ENCODE measurements around the gene INPP5K.
"Not testable (repeated sequence)": the region's sequence is repeated elsewhere in the genome, so short reads cannot be mapped to it uniquely, and the experiment has no call there.

INPP5K gene

DNA sequence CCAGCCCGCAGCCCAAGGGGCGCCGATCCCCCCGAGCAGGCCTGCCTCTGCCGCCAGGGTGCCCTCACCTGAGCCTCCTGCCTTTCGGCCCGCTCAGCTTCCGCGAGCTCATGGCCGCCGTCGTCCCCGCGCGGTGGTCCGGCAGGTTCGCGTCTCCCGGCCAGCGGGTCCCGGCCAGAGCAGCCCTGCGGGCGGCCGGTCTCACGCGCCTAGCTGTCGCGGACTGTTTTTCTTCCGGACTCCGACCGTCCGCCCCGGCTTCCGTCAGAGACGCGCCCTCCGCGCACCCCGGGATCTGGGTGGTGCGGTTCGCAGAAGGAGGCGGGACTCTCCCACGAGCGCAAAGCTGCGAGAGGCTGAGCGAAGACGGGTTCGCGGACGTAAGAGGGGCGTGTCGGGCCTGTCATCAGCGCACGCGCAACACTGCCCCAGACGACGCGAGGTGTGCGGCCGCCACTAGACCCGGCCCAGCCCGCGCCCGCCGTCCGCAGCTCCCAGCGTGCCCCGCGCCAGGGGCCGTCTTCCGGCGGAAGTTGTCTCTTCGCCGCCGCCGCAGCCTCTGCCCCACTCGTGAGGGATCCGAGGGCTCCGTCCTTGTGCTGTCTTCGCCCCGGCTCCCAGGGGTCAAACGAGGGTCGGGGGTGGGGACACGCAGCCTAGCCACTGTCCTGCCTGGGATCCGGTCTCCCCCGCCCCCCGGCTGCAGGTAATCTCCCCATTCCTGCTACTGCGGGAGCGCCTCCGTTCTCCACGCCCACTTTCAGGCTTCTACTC lies at the start of gene INPP5K:
TSS of gene INPP5K (minus strand) at position 225 of the 774 bp plus-strand sequence. CDS start at position 112, 113 bp downstream.
- DNase-seq (ENCODE audit: low read depth in 1 of 2, low spot score in 1 of 2): peak; percentile 89 to 94

DNA sequence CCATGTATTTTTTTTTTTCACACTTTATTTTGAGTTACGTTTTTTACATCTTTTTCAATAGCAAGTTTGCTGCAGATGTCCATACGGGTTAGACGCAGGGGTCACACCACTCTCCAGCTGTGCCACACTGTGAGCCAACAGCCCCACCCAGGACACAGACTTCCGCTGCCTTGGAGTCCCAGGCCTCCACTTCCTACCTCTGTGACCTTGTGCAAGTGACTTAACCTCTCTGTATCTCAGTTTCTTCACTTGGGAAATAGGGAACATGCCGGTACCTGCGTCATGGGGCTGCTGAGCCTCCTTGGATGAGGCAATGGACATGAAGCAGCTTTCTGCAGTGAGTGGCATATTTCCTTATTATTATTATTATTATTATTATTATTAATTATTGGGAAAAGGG lies 49.5 kb upstream of the INPP5K start:
- no peak for DNase-seq (ENCODE audit: low read depth in 1 of 2, low spot score in 1 of 2)

DNA sequence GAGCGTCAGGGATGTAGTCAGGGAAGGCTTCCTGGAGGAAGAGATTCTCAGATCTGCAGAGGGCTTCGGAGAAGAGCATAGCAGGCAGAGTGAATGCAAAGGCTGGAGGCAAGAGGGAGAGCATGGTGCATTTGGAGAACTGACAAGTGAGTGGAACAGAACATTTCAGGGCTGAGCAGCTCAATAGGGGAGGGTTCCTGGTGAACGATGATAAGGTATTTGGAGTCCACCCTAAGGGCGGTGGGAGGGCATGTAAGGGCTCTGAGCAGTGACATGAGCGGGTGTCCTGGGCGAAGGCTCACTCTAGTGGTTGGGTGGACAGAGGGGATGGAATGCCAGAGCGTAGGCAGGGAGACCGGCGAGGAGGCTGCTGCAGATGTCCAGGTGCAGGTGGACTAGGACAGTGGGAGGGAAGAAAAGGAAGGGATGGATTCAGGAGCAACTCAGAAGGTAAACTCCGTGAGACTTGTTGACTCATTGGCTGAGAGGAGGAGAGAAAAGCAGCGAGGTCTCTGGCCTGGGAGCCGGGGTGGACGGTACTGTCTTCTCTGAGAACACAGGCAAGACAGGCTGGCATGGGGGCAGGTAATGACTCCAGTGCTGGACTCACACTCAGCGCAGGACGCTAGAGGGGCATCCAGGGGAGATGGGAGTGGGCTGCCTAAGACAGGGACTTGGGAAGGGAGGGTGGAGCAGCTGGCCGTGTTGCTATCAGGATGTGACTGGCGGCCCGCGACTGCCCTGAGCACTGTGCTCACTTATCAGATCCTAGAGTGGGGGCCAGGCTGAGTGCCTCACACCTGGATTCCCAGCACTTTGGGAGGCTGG lies 47.6 kb upstream of the INPP5K start:
- no peak for DNase-seq (ENCODE audit: low read depth in 1 of 2, low spot score in 1 of 2)

DNA sequence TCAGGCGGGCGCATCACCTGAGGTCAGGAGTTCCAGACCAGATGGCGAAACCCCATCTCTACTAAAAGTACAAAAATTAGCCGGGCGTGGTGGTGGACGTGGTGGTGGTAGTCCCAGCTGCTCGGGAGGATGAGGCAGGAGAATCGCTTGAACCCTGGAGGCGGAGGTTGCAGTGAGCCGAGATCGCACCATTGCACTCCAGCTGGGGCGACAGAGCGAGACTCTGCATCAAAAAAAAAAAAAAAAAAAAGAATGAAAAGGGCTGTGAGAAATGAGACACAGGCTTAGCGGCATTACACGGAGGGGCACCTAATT lies 47.0 kb upstream of the INPP5K start:
- DNase-seq (ENCODE audit: low read depth in 1 of 2, low spot score in 1 of 2): not testable (repeated sequence)

DNA sequence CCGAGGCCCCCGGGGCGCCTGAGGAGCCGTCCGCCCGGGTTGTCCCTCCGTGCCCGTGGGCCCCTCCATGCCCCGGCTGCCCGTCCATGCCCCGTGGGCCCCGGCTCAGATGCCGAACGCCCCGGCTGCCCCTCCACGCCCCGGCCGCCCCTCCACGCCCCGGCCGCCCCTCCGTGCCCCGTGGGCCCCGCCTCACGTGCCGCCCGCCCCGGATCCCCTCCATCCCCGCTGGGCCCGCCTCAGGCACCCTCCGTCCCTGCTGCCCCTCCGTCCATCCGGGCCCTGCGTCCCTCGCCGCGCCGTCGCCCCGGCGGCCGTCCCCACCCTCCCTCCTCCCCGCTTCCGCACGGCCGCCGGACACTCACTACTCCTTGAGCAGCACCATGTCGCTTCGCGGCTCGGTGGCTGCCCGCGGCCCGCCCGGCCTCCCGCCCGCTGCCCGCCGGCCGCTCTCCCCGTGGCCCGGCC lies 45.8 kb upstream of the INPP5K start:
- DNase-seq (ENCODE audit: low read depth in 1 of 2, low spot score in 1 of 2): no peak

DNA sequence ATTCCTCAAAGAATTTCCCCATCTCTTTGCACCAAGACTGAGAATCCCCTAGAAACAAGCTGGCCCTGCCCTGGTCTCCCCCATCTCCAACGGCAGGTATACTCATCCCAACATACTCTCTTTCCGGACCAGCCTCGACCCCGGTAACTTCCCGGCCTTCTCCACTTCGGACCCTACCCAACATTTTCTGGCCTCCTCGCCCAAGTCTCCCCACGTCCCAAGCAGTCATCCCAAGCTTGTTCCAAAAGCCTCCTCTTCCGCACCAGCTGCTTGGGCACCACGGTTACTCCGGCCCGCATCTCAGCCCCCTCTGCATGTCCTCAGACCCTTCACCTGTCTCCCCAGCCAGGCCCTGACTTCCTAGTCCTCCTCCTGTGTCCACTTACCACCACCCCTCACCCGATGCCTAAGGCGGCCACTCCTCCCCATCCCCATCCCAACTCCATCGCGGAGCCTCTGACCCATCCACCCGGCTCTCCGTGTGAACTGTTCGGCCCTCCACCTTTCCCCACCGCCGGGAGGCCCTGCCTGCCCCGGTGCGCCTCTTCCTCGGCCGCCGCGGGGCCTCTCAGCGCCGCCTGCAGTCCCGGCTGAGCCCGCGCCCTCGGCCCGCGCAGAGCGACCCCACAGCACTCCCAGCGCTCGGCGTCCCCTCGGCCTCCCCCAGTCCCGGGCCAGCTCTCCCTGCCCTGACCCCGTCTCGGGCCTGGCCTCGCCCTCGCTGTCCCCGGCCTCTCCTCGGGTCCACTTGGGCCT lies 45.2 kb upstream of the INPP5K start:
- DNase-seq (ENCODE audit: low read depth in 1 of 2, low spot score in 1 of 2): peak in 1 of 2 donors; percentile 30

DNA sequence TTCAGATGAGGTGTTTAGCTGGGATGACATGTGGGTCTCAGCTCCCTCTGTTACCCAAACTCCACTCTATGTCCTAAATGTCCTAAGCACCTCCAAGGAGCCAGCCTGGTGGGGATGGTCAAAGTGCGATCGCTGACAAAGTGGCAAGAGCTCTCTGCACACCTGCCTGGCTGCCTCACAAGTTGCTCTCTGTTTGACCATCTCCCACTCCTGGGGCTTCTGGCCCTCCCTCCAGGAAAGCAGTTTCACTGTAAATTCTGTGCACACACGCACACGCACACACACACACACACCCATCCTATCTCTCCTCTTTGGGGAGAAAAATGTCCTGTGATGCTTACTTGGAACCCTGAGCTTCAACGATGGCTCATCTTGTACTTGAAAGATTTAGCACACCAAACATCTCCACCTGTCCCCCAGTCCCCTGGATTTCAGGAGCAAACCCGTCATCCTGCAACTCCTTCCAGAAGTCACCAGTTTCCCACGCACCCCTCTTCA lies 44.5 kb upstream of the INPP5K start:
- DNase-seq (ENCODE audit: low read depth in 1 of 2, low spot score in 1 of 2): no peak

DNA sequence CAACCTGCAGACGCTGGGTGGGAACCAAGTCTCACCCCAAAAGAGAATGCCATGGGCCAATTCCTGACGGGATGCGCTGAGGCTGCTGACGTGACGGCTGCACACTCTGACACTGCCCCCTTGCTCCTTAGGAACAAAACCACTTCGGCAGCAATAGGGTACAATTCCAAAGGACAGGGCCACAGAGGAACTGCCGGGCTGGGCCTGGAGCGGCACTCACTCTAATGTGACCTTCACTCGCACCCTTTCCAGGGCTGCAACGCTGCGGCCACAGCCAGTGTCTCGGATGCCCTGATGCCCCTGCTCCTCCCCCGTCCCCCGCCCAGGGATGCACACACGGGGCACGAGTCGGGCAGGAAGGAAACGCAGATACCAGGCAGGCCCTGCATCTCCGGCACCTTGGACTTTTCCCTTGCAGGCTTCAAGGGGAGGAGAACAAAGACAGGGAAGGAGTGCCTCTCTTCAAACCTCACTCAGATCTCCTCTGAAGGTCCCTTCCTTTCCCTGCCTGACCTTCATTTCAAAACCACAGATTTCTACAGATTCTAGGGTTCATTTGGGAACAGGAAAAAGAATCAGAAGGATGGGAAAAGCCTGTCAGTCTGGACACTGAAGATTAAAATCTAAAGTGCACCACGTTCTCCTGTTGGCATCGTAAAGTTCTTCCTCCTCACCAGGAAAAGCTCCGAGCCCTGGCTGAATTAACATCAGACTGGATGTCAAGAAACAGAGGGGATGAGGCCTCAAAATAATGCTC lies 43.9 kb upstream of the INPP5K start:
- no peak for DNase-seq (ENCODE audit: low read depth in 1 of 2, low spot score in 1 of 2)

DNA sequence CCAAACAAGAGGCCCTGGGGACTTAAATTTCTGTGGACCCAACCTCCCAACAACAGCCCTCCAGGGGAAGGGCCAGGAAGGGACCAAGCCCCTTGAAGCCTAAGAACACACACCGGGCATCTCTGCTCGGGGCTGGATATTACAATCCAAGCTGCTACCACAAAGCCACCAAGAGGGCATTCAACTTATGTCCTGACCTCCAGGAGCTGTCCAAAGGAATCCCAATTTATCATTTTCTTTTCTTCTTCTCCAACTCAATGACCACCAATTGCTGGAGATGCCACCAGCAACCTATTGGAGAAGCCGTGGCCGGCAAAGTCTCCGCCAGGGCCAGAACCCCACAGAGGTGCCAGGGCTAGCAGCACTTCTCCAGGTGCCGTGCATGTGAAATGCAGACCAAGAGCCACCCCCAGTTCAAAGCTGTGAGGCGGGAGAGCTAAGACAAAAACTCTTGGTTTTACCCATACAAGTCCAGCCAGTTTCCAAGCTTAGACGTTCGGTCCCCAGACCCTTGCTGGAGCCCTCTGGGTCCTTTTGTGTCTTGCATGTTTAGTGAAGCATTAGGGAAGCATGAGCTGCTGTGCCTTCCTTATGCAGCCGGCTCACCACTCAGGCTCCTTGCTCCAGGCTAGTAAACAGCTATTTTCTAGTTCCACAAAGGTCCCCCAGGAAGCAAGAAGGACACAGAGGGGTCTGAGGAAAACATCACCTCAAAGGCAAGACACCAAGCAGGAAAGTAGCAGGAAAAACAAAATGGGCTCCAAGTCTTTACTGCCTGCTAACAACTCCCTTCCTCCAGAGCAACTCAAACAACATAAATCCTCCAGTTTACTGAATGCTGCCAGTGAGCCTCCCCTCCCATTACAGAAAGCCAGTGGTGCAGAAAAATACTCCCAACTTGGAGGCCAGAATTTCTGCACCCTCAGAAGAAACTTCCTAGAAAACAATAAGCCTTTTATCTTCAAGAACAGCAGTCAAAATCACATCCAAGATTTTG lies 42.9 kb upstream of the INPP5K start:
- DNase-seq (ENCODE audit: low read depth in 1 of 2, low spot score in 1 of 2): no peak

DNA sequence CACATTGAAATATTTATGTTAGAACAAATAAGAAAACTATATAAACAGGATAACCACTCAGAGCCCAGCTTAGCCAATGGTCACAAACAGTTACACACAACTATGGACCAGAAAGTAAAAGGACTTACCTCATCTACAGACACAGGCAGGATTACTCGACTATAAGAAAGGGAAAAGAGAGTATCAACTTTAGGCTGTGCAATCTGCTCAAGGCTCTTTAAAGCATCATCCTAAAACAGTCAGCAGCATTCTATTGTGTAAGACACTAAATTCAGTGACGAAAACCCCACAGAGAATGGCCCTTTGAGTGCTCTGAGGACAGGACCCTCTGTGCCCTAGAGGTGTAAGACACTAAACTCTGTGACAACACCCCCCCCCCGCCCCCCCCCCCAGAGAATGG lies 42.0 kb upstream of the INPP5K start:
- DNase-seq (ENCODE audit: low read depth in 1 of 2, low spot score in 1 of 2): no peak

DNA sequence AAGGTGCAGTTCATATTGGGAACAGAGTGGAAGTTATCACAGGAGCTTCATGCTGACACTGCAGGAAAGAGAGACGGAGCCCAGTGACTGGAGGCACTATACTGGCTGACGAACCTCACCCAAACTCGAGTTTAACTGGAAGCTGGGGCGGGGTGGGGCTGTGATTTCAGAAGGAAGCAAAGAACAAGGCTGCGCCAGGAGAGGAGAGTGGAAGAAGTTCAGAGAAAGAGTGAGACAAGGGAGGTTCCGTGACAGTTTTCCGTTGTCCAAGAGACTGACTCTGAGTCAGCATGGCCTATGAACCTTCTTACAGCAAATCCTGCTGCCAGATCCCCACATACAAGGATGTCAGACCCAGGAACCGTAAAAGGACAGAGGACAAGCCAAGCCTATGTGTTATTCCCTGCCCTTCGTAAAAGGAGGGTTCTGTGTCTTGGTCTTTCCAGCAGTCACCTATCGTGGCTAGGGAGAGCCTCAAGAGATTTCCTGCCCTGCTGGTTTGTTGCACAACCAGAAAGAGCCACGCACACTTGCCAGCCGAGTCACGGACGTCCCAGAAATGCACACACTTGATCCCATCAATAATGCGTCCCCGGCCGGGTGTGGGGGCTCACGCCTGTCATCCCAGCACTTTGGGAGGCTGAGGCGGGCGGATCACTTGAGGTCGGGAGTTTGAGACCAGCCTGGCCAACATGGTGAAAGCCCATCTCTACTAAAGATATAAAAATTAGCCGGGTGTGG lies 41.1 kb upstream of the INPP5K start:
- no peak for DNase-seq (ENCODE audit: low read depth in 1 of 2, low spot score in 1 of 2)

DNA sequence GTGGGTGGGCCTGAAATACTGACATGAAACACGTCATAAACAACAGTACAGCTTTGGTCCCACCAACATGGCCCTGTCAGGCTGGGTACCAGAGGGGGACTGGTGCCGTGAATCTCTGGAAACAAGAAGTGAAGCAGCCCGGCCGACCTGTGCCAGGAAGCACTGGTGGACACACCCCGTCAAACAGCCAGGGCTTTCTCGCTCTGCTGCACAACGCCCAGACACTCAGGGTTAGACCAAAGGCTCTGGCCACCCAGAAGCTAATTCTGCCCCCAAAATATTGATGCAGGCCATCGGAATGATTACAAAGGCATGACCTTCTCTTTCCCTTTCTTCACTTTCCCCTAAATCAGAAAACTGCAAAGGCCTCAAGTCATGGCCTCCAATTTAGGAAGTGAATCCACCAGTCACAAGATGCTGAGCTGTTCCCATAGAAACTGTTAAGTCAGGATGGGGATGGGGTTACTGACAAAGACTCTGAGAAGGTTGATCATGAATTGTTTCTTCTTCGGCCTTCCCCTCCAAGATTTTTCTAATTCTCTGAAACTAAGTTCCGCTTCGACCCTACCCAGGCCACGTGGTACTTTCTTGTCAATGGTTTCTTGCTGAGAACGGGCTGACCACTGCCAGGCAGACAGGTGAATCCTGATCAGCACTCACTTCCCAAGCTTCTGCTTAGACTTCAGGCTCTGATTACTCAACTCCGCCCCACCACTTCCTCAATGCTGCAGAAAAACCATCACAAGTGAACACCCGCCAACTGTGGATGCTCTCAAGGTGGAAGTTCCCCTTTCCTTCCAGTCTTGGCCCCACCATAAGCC lies 39.4 kb upstream of the INPP5K start:
- DNase-seq (ENCODE audit: low read depth in 1 of 2, low spot score in 1 of 2): no peak

DNA sequence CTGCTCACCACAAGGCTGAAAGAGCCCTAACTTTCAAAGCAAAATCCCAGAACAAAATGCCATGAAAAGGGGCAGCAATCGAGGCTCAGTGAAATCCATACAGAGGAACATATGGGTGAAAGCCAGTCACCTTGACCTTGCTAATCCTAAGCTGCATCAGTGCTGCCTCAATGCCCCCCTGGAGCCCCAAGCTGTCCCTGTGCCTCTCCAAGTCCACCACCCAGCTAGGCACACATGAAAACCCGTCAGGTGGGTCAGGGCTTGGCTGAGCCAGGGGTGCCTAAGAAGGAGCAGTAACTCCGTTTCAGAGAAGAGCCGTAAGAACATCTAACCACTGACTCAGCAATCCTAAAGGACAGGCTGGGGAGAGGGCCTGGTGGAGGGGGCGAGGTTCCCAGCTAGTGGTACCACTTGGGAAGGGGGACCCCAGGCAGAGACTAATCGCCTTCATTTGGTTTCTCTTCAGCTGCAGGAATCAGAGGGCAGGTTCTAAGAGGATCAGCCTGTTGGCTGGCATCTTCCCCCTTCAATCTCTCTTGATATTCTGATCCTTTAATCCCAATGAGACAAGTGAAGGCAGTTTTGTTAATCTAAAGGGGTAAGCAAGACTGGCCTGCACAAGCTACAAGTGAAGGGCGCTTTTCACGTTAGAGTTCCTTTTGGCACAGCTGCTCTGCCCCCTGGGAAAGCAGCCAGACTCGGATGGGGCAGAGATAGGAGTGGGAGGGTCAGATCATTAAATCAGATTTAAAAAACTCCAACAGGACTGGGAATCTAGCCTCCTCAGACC lies 38.5 kb upstream of the INPP5K start:
- no peak for DNase-seq (ENCODE audit: low read depth in 1 of 2, low spot score in 1 of 2)

DNA sequence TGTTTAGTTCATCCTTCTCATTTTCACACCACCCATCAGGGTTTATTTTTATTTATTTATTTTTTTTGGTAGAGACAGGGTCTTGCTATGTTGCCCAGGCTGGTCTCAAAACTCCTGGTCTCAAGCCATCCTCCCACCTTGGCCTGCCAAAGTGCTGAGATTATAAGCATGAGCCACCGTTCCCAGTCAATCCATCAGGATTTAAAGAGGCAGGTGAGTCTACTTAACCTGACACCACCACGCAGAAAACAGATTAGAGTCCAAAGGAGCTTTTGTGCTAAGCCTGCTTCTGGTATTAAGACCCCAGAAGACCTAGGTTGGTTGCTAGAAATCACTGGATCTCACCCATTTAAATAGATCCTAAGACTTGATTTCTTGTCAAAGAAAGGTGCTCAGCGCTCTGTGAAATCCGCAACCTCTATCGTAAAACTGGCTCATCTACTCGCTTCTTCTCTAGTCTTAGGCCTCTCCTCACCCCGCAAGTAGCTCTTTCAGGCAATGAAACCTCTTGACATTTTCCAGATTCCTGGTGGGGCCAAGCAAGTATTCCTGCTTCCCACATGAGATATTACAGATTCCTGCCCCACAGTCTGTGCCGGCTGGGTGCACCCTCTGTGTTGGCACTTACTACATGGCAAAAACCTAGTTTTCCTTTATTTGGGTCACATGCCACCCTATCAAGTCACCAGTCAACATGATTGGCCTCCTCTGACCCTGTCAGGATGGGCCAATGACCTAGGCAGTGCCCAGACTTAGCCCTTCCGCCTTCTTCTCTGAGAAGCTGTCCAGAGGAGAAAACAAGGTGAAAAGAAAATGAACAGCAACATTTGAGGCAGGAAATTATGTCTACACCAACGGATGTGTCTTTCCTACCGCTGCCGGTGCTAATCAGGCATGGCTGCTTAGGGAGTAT lies 37.2 kb upstream of the INPP5K start:
- DNase-seq (ENCODE audit: low read depth in 1 of 2, low spot score in 1 of 2): no peak

DNA sequence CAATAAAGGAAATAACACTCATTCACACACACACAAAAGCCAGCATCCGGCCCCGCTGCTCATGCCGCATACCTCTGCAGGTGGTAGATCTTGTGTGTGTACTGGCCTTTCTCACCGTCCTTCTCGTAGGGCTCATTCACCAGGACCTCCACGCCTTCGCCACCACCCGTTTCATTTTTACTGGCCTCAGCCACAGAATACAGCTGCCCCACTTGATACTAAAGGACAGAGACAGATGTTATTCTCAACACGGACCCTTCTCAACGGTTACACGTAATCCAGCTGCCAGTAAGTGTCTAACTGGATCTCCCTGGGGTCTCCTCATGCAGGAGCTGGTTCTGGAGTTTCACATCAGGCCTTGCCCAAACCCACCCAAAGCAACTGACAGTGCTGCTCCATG lies 36.5 kb upstream of the INPP5K start:
- no peak for DNase-seq (ENCODE audit: low read depth in 1 of 2, low spot score in 1 of 2)

DNA sequence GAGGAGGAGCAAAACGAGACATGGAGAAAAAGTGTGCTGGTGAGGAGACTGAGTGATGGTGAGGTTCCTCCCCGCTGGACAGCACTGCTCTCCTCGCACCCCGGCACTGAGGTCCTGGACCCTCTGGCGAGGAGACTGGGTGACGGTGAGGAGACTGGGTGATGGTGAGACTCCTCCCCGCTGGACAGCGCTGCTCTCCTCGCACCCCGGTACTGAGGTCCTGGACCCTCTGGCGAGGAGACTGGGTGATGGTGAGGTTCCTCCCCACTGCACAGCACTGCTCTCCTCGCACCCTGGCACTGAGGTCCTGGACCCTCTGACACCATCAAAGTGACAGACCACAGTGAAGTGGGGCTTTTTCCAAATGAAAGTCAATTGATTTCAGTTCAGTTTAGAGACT lies 35.3 kb upstream of the INPP5K start:
- DNase-seq (ENCODE audit: low read depth in 1 of 2, low spot score in 1 of 2): no peak

Data from activated CD4-positive, alpha-beta T cell treated with anti-CD3 and anti-CD28 coated beads, Interleukin-2, amount 50 U/mL, for 24 hours (primary cell).